Measurements from ENCODE around the gene TM4SF4. TPM values are rescaled to one million over a fixed set of nuclear protein-coding genes. Genes with fewer than 3 reads are reported as not detected.

The TM4SF4 gene
- total RNA-seq, 1 donor from 2014 or later, result not detected

- intact Hi-C loops (cut with micrococcal nuclease), result no loop called here
Observed at GRCh38 chr3:149547413-149547812, 72.9 kb downstream of the TM4SF4 start.

- intact Hi-C loops (cut with micrococcal nuclease), result no loop called here
Observed at GRCh38 chr3:149547954-149548668, 73.6 kb downstream of the TM4SF4 start.

DNA sequence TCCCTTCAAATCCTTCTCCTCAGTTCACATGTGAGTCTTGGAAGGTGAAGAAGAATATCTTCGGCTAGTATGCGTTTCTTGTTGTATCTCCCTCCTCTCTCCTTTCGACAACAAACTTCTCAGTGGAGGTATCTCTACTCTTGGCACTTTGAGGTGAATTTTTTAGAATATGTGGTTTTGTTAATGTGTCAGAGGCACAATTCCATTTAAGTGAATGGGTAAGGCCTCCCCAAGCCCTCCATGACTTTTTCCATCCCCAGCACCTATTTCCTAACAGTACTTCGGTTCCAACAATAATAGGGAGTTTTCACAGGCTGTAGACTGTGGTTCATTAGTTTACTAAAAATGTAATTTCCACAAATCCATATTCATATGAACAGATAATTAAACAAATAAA, 74.2 kb downstream of the TM4SF4 start:
- intact Hi-C loops (cut with micrococcal nuclease), result no loop called here

GRCh38 chr3:149551500-149551899, 77.0 kb downstream of the TM4SF4 start:
- intact Hi-C loops (cut with micrococcal nuclease), result no loop called here

DNA sequence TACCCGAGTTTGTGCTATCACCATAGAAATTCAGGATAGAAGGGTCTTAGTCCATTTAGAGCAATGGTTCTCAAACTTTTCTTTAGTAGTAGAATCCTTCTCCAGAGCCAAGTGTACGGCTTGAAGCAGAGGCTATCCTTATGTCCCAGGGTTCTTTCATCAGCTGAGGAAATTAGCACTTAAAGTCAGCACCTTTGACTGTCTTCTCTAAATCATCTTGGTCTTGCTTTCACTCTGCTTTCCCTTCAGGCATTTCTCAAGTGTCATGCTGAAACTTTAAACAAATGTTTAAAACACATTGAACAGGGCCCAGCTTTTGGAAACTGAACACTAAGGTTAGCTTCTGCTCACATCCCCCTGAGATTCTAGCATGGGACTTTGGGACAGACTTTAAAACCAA, 78.2 kb downstream of the TM4SF4 start:
- intact Hi-C loops (cut with micrococcal nuclease), result no loop called here

Other genes starting within 250 kb of the TM4SF4 start
- not detected in 2 replicates for gene TM4SF18, start 141.1 kb upstream of the TM4SF4 start, total RNA-seq
- 0.29 and 0.41 TPM in 2 replicates for gene TM4SF1, start 97.0 kb upstream of the TM4SF4 start, total RNA-seq
- gene WWTR1, start 183.3 kb downstream of the TM4SF4 start, total RNA-seq, result 0.76 and 1.1 TPM in 2 replicates

Data from T-helper 1 cell treated with Interleukin-12 subunit alpha and Interleukin-12 subunit beta and Interleukin-4 antibody, amounts not matched to agents 30 ng/mL and 1 ng/mL, for 36 hours (primary cell).